A673 (cell line): ENCODE results near the gene TPO.

Source experiments
- CTCF ChIP-seq: fragments of 300-800, 200-600 bp; sonication (generic); conservative IDR thresholded peaks from 2 replicates; pipeline ENCODE4 v1.5.1; 2017; ENCODE audit warnings: low read depth, mild to moderate bottlenecking, antibody characterized with exemption, low read length, moderate library complexity, mixed read lengths
- EZH2 ChIP-seq: fragments of 200-600 bp; sonication (generic); IDR thresholded peaks from 2 replicates; pipeline ENCODE4 v1.6.1; 2017; ENCODE audit warnings: borderline replicate concordance, low read depth, mild to moderate bottlenecking, mixed read lengths, antibody characterized with exemption, low read length; ENCODE audit not compliant: poor library complexity, severe bottlenecking

- TF ChIP-seq CTCF: no peak
- no peak for TF ChIP-seq EZH2
Measured at GRCh38 chr2:1371082-1371481, 42.2 kb upstream of the TPO start.
